HL-60/S4 treated with phorbol 12-myristate 13-acetate at 8.2 ng/mL for 4 days and 3 days (cell line): ENCODE results near the gene SLC7A4.

Experiments
- in situ Hi-C: fragments of 300-500 bp; cut with MboI; formaldehyde crosslinking; loops from 2 replicates; pipeline ENCODE4 v1.15.0; 2022; ENCODE audit warnings: low sequenced_read_pairs

SLC7A4 gene

GRCh38 chr22:20989323-20990138 lies 42.8 kb downstream of the SLC7A4 start:
- in situ Hi-C loops = no loop called here

- in situ Hi-C loops = no loop called here
Measured at GRCh38 chr22:20988573-20989322, 43.6 kb downstream of the SLC7A4 start.

GRCh38 chr22:20987375-20987774 lies 45.0 kb downstream of the SLC7A4 start:
- in situ Hi-C loops = no loop called here

- in situ Hi-C loops = no loop called here
Measured at GRCh38 chr22:20986365-20986764, 46.0 kb downstream of the SLC7A4 start.

GRCh38 chr22:20985720-20986119 lies 46.6 kb downstream of the SLC7A4 start:
- in situ Hi-C loops = no loop called here

GRCh38 chr22:20983081-20983771 lies 49.1 kb downstream of the SLC7A4 start:
- in situ Hi-C loops = no loop called here

- in situ Hi-C loops = no loop called here
Measured at GRCh38 chr22:20982563-20982882, 49.8 kb downstream of the SLC7A4 start.

GRCh38 chr22:20981787-20982562 lies 50.4 kb downstream of the SLC7A4 start, which contains the start of gene LZTR1:
TSS of gene LZTR1 (plus strand) at chr22:20982297. CDS start at chr22:20982372, 75 bp downstream.
- in situ Hi-C loops = no loop called here

GRCh38 chr22:20980938-20981722 lies 51.2 kb downstream of the SLC7A4 start:
- in situ Hi-C loops = no loop called here

GRCh38 chr22:20980523-20980922 lies 51.8 kb downstream of the SLC7A4 start:
- in situ Hi-C loops = no loop called here

- in situ Hi-C loops = no loop called here
Measured at GRCh38 chr22:20979940-20980453, 52.4 kb downstream of the SLC7A4 start.

- in situ Hi-C loops = no loop called here
Measured at GRCh38 chr22:20979243-20979809, 53.0 kb downstream of the SLC7A4 start.
